Mesenchymal stem cell (in vitro differentiated cells and primary cell): ENCODE results near the gene IGF1R.

Experiments
- DNase-seq: peaks from one replicate; pipeline ENCODE4 v3.0.0-alpha.2; 2013
- H2AFZ ChIP-seq: one replicate; pipeline ENCODE4 v1.6.1; 2013; ENCODE audit warnings: low read depth, mild to moderate bottlenecking, control low read depth, inconsistent platforms, low read length, moderate library complexity
- H2AK5ac ChIP-seq: 2 replicates; pipeline ENCODE4 v1.6.1; 2013; ENCODE audit warnings: low read length, moderate library complexity, mild to moderate bottlenecking, inconsistent platforms; ENCODE audit not compliant: severe bottlenecking
- H2BK120ac ChIP-seq: one replicate; pipeline ENCODE4 v1.6.1; 2013; ENCODE audit warnings: low read depth, mild to moderate bottlenecking, inconsistent platforms, low read length, moderate library complexity
- H2BK12ac ChIP-seq, 2 experiments: one replicate each; pipeline ENCODE4 v1.6.1; 2013; ENCODE audit warnings: inconsistent platforms in 2 of 2, low read length in 2 of 2, mild to moderate bottlenecking in 2 of 2, moderate library complexity in 2 of 2, control low read depth in 1 of 2
- H2BK15ac ChIP-seq: one replicate; pipeline ENCODE4 v1.6.1; 2013; ENCODE audit warnings: mild to moderate bottlenecking, low read depth, inconsistent platforms; ENCODE audit not compliant: poor library complexity, severe bottlenecking
- H2BK5ac ChIP-seq: 2 replicates; pipeline ENCODE4 v1.6.1; 2013; ENCODE audit warnings: low read depth, mild to moderate bottlenecking, low read length, control low read depth, inconsistent platforms; ENCODE audit not compliant: poor library complexity, severe bottlenecking
- H3K14ac ChIP-seq, 2 experiments: one replicate each; pipeline ENCODE4 v1.6.1; 2013; ENCODE audit warnings: inconsistent platforms in 2 of 2, low read length in 2 of 2, control low read depth in 1 of 2, mild to moderate bottlenecking in 1 of 2, moderate library complexity in 1 of 2
- H3K18ac ChIP-seq, 2 experiments: one replicate each; pipeline ENCODE4 v1.6.1; 2013; ENCODE audit warnings: inconsistent platforms in 2 of 2, low read length in 2 of 2, control low read depth in 1 of 2, low read depth in 1 of 2, mild to moderate bottlenecking in 1 of 2
- H3K23ac ChIP-seq, 2 experiments: one replicate each; pipeline ENCODE4 v1.6.1; 2013; ENCODE audit warnings: inconsistent platforms in 2 of 2, low read length in 2 of 2, mild to moderate bottlenecking in 2 of 2, moderate library complexity in 2 of 2, control low read depth in 1 of 2
- H3K27ac ChIP-seq: 2 replicates; pipeline ENCODE4 v1.5.1; 2013; ENCODE audit warnings: mild to moderate bottlenecking, moderate library complexity, low read length, control low read depth, inconsistent platforms; ENCODE audit not compliant: poor library complexity, severe bottlenecking
- H3K27me3 ChIP-seq, 2 experiments: 2 replicates each; pipeline versions ENCODE4 v1.6.1 to v1.7.0; 2013; ENCODE audit warnings: low read length in 2 of 2, mild to moderate bottlenecking in 2 of 2, moderate library complexity in 2 of 2, control low read depth in 1 of 2, inconsistent platforms in 1 of 2; ENCODE audit not compliant: control insufficient read depth in 1 of 2, insufficient read depth in 1 of 2
- H3K36me3 ChIP-seq, 2 experiments: 2 replicates each; pipeline versions ENCODE4 v1.6.1 to v1.7.0; 2013; ENCODE audit warnings: low read length in 2 of 2, control low read depth in 1 of 2, inconsistent platforms in 1 of 2, low read depth in 1 of 2, mild to moderate bottlenecking in 1 of 2; ENCODE audit not compliant: insufficient read depth in 2 of 2, control insufficient read depth in 1 of 2
- H3K4ac ChIP-seq, 2 experiments: one replicate each; pipeline ENCODE4 v1.6.1; 2013; ENCODE audit warnings: inconsistent platforms in 2 of 2, low read length in 2 of 2, mild to moderate bottlenecking in 2 of 2, moderate library complexity in 2 of 2, control low read depth in 1 of 2, low read depth in 1 of 2
- H3K4me1 ChIP-seq: 2 replicates; pipeline ENCODE4 v1.6.1; 2013; ENCODE audit warnings: low read depth, low read length, control low read depth; ENCODE audit not compliant: control insufficient read depth, insufficient read depth
- H3K4me2 ChIP-seq: 2 replicates; pipeline ENCODE4 v1.6.1; 2013; ENCODE audit warnings: low read length, mild to moderate bottlenecking, inconsistent platforms; ENCODE audit not compliant: poor library complexity, severe bottlenecking
- H3K4me3 ChIP-seq, 2 experiments: 2 replicates each; pipeline versions ENCODE4 v1.5.1 to v1.7.0; 2013; ENCODE audit warnings: low read length in 2 of 2, mild to moderate bottlenecking in 2 of 2, control low read depth in 1 of 2, low read depth in 1 of 2; ENCODE audit not compliant: insufficient read depth in 1 of 2
- H3K79me1 ChIP-seq: replicated peaks from 2 replicates; pipeline ENCODE4 v1.6.1; 2013; ENCODE audit warnings: mild to moderate bottlenecking, control low read depth, low read length, inconsistent platforms; ENCODE audit not compliant: poor library complexity, severe bottlenecking
- H3K9ac ChIP-seq: 2 replicates; pipeline ENCODE4 v1.7.0; 2013; ENCODE audit warnings: mild to moderate bottlenecking, low read length, moderate library complexity
- H3K9me3 ChIP-seq: 2 replicates; pipeline ENCODE4 v1.7.0; 2013; ENCODE audit warnings: mild to moderate bottlenecking, low read length; ENCODE audit not compliant: control insufficient read depth
- H4K8ac ChIP-seq: one replicate; pipeline ENCODE4 v1.6.1; 2013; ENCODE audit warnings: inconsistent platforms, mild to moderate bottlenecking, low read length, moderate library complexity
- H4K91ac ChIP-seq: one replicate; pipeline ENCODE4 v1.6.1; 2013; ENCODE audit warnings: mild to moderate bottlenecking, low read length, inconsistent platforms
- WGBS: methylation state at CpG from one replicate; pipeline ENCODE4 v1.1.7; 2013; ENCODE audit warnings: mixed read lengths; 5-methylcytosine and 5-hydroxymethylcytosine counted together

Gene IGF1R

DNA sequence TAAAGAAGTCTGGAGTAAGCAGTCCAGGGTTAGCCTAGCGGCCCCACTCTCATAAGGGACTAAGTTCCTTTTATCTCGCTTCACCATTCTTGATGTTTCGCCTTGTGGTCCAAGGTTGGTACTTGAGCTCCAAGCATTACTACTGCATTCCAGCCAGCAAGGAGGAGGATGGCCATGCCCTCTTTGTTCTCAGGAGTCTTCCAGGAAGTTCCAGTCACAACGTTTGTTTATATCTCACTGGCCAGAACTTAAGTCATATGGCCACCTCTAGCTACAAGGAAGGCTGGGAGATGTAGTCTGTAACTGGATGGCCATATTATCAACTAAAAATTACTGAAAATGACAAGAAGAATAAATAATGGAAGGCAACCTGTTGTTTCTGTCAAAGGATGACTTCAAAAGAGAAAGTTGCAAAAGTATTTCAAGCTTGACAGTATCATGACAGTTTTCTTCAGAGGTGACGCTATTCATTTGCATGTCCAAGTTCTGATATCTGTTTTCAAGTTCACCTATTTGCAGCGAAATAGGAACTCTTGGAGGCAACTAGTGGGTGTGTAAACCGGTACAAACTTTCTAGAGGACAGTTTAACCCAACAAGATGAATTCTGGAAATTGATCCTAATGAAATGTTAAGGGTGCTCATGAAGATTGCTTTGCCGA, 240.6 kb downstream of the IGF1R start:
- Histone ChIP-seq H2BK12ac (peak overlapping the region in 1 of 2 experiments; percentile 6), H3K36me3 (peaks cover 3 to 12% of the 10 kb centered on the region in 2 experiments)

DNA sequence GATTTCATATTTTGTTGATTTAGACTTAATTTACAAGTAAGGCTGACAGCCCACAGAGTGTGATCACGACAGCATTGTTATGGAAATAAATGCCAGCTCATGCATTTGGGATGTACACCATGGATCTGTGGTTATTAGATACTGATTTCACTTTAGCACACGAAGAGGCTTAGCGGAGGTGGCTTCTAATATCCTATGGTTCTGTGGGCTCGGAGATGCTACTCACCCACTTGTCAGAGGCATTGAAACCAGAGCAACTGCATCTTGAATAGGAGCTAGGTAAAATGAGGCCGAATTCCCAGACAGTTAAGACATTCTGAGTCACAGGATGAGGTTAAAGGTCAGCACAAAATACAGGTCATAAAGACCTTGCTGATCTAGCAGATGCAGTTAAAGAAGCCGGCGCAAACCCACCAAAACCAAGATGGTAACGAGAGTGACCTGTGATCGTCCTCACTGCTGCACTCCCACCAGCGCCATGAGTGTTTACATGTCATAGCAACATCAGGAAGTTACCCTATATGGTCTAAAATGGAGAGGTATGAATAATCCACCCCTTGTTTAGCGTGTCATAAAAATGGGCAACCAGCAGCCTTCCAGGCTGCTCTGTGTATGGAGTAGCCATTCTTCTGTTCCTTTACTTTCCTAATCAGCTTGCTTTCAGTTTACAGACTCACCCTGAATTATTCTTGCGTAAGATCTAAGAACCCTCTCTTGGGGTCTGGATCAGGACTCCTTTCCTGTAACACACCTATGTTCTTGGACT, 241.8 kb downstream of the IGF1R start:
- WGBS = 10% methylated on average over 12 of the region's 12 CpGs
- no peaks in the 10 kb centered on the region for H3K9me3 ChIP-seq

More for the DNA sequence above, 240.6 kb downstream of the IGF1R start:
- H4K91ac ChIP-seq = no peak overlapping the region
- H4K8ac ChIP-seq = peak overlapping the region; percentile 35
- H2BK15ac ChIP-seq = no peak overlapping the region
- H3K23ac ChIP-seq = no peak overlapping the region
- H3K18ac ChIP-seq = peak overlapping the region in 1 of 2 experiments; percentile 64
- H2AFZ ChIP-seq = no peak overlapping the region
- H3K79me1 ChIP-seq = peaks cover 25% of the 10 kb centered on the region
- H3K9me3 ChIP-seq = no peaks in the 10 kb centered on the region
- peak overlapping the region; percentile 68 for H2AK5ac ChIP-seq
- no peak overlapping the region for H2BK120ac ChIP-seq
- H3K4me3 ChIP-seq = no peak overlapping the region
- no peak overlapping the region for H3K4ac ChIP-seq
- peak overlapping the region; percentile 98 for H3K27ac ChIP-seq
- H3K4me1 ChIP-seq = peaks cover 22% of the 10 kb centered on the region
- H2BK5ac ChIP-seq = no peak overlapping the region
- H3K4me2 ChIP-seq = no peak overlapping the region
- WGBS = 84% methylated on average over 7 of the region's 8 CpGs
- no peak overlapping the region for H3K9ac ChIP-seq
- peak; percentile 80 for DNase-seq
- H3K27me3 ChIP-seq = no peaks in the 10 kb centered on the region
- H3K14ac ChIP-seq = no peak overlapping the region

DNA sequence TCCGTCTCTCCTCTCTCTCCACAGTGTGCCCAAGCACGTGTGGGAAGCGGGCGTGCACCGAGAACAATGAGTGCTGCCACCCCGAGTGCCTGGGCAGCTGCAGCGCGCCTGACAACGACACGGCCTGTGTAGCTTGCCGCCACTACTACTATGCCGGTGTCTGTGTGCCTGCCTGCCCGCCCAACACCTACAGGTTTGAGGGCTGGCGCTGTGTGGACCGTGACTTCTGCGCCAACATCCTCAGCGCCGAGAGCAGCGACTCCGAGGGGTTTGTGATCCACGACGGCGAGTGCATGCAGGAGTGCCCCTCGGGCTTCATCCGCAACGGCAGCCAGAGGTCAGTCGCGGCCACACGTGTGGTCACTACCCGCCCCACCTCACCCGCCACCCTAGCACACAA, 243.0 kb downstream of the IGF1R start:
- H3K9me3 ChIP-seq = no peaks in the 10 kb centered on the region
- DNase-seq = no peak
- H3K27ac ChIP-seq = peak overlapping the region; percentile 98

More for the DNA sequence above, 241.8 kb downstream of the IGF1R start:
- Histone ChIP-seq H3K36me3 (peaks cover 3 to 12% of the 10 kb centered on the region in 2 experiments), H3K9ac (peak overlapping the region; percentile 16), H3K4me3 (peak overlapping the region in 1 of 2 experiments; percentile 8), H2BK12ac (peak overlapping the region in 1 of 2 experiments; percentile 42), H2AK5ac (peak overlapping the region; percentile 88), H3K79me1 (peaks cover 26% of the 10 kb centered on the region), H3K27me3 (no peaks in the 10 kb centered on the region), H2BK5ac (peak overlapping the region; percentile 95), H3K23ac (no peak overlapping the region), H3K4ac (peak overlapping the region in 1 of 2 experiments; percentile 81), H2AFZ (no peak overlapping the region), H4K8ac (peak overlapping the region; percentile 85), H3K27ac (peak overlapping the region; percentile 98), H3K4me1 (peaks cover 15% of the 10 kb centered on the region), H3K14ac (no peak overlapping the region), H3K18ac (peak overlapping the region; percentile 72 to 82), H3K4me2 (peak overlapping the region; percentile 59), H2BK120ac (no peak overlapping the region), H4K91ac (no peak overlapping the region), H2BK15ac (no peak overlapping the region)
- peak; percentile 95 for DNase-seq

DNA sequence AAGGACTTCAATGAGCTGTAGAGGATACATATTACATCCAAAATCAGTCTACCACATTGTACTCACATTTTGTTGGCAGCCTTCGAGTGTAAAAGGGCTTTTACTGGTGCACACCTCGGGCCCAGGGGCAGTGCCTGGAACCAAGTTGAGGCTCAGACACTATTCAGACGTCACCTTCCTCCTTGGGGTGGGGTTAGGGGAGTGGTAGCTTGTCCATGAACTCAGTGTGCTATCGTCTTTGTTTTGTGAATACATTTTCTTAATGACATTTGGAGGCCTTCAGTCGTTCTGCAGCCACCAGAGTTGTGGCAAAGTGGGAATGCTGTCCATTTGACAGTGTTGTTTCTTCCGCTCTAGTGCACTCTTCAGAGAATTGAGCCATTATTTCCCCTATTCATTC, 245.1 kb downstream of the IGF1R start:
- Histone ChIP-seq H3K9ac (no peak overlapping the region), H3K79me1 (peaks cover 16% of the 10 kb centered on the region), H3K36me3 (peaks cover 3 to 6% of the 10 kb centered on the region in 2 experiments), H3K4me2 (no peak overlapping the region), H4K91ac (peak overlapping the region; percentile 11), H3K23ac (no peak overlapping the region), H2BK15ac (no peak overlapping the region), H3K14ac (no peak overlapping the region), H3K9me3 (no peaks in the 10 kb centered on the region), H2AK5ac (peak overlapping the region; percentile 92), H3K18ac (peak overlapping the region in 1 of 2 experiments; percentile 37), H2BK5ac (no peak overlapping the region), H4K8ac (peak overlapping the region; percentile 27), H3K4me1 (peaks cover 16% of the 10 kb centered on the region), H3K4ac (peak overlapping the region in 1 of 2 experiments; percentile 22), H2BK120ac (no peak overlapping the region), H2AFZ (no peak overlapping the region), H3K27ac (no peak overlapping the region), H2BK12ac (peak overlapping the region in 1 of 2 experiments; percentile 8), H3K4me3 (no peak overlapping the region), H3K27me3 (no peaks in the 10 kb centered on the region)
- WGBS = 80% methylated on average over 6 of the region's 6 CpGs
- DNase-seq = no peak

More for the DNA sequence above, 243.0 kb downstream of the IGF1R start:
- no peak overlapping the region for H2BK15ac ChIP-seq
- H3K27me3 ChIP-seq = no peaks in the 10 kb centered on the region
- H2BK5ac ChIP-seq = peak overlapping the region; percentile 91
- H3K9ac ChIP-seq = no peak overlapping the region
- peaks cover 18% of the 10 kb centered on the region for H3K4me1 ChIP-seq
- peaks cover 3 to 12% of the 10 kb centered on the region in 2 experiments for H3K36me3 ChIP-seq
- H4K8ac ChIP-seq = peak overlapping the region; percentile 79
- peaks cover 27% of the 10 kb centered on the region for H3K79me1 ChIP-seq
- no peak overlapping the region for H2AFZ ChIP-seq
- H3K23ac ChIP-seq = no peak overlapping the region
- H3K18ac ChIP-seq = peak overlapping the region; percentile 50 to 96
- peak overlapping the region; percentile 34 to 99 for H2BK12ac ChIP-seq
- H3K4ac ChIP-seq = peak overlapping the region; percentile 62 to 96
- no peak overlapping the region for H3K4me3 ChIP-seq
- H2BK120ac ChIP-seq = no peak overlapping the region
- peak overlapping the region in 1 of 2 experiments; percentile 94 for H3K14ac ChIP-seq
- H3K4me2 ChIP-seq = no peak overlapping the region
- peak overlapping the region; percentile 76 for H4K91ac ChIP-seq
- H2AK5ac ChIP-seq = peak overlapping the region; percentile 55
- WGBS = 98% methylated on average over 29 of the region's 31 CpGs
